ENCODE measurements around the gene RGS6. TPM values are rescaled to one million over a fixed set of nuclear protein-coding genes. Genes with fewer than 3 reads are reported as not detected.

The RGS6 gene
- total and polyA plus RNA-seq, 4 donors: 0.21 to 5.4 (median 0.45) TPM

DNA sequence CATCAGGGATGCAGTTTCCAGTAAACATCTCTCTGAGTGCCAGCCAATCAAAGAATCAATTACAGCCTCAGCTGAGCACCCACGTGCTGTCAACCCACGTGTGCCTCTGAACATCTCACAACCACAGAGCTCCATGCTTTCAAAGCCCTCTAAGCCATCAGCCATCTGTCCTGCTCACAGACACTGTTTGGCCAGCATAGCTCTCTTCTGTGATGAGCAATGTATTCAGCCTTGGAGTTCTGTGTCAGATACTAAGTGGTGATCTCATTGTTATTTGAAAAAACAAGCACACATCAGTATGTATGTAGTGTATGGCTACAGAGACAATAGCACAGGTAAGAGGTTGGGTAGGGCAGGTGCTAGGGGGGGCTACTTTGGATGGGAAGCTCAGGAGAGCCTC is 94.3 kb downstream of the RGS6 start:
- no peaks in the 10 kb centered on the region for H3K36me3 ChIP-seq (ENCODE audit: control insufficient read depth in 4 of 4, insufficient read depth in 4 of 4, low read length in 4 of 4)
- H3K4me3 ChIP-seq: no peak overlapping the region
- WGBS, 2 donors: 49 to 57% methylated on average over 2 of the region's 2 CpGs
- ATAC-seq (ENCODE audit: insufficient read depth, low FRiP score): no peak
- no peak for DNase-seq
- H3K4me1 ChIP-seq (ENCODE audit: control insufficient read depth in 5 of 5, insufficient read depth in 5 of 5, low read length in 5 of 5): peaks cover 0 to 5% (median 0%) of the 10 kb centered on the region in 5 donors
- H3K27ac ChIP-seq (ENCODE audit: low read depth in 1 of 2, low read length in 1 of 2): no peak overlapping the region
- TF ChIP-seq, protein P1, sequence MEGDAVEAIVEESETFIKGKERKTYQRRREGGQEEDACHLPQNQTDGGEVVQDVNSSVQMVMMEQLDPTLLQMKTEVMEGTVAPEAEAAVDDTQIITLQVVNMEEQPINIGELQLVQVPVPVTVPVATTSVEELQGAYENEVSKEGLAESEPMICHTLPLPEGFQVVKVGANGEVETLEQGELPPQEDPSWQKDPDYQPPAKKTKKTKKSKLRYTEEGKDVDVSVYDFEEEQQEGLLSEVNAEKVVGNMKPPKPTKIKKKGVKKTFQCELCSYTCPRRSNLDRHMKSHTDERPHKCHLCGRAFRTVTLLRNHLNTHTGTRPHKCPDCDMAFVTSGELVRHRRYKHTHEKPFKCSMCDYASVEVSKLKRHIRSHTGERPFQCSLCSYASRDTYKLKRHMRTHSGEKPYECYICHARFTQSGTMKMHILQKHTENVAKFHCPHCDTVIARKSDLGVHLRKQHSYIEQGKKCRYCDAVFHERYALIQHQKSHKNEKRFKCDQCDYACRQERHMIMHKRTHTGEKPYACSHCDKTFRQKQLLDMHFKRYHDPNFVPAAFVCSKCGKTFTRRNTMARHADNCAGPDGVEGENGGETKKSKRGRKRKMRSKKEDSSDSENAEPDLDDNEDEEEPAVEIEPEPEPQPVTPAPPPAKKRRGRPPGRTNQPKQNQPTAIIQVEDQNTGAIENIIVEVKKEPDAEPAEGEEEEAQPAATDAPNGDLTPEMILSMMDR (IDR thresholded peaks at IDR 0.05; ENCODE audit: control extremely low read depth, extremely low read depth): no peak
- H3K9me3 ChIP-seq (ENCODE audit: control insufficient read depth in 4 of 4, insufficient read depth in 3 of 4, low read length in 3 of 4): no peaks in the 10 kb centered on the region
- H3K27me3 ChIP-seq (ENCODE audit: control insufficient read depth in 3 of 3, insufficient read depth in 3 of 3, low read length in 2 of 3): no peaks in the 10 kb centered on the region
- no peak overlapping the region for H3K9ac ChIP-seq (ENCODE audit: insufficient read depth in 1 of 2, low read length in 2 of 2)

DNA sequence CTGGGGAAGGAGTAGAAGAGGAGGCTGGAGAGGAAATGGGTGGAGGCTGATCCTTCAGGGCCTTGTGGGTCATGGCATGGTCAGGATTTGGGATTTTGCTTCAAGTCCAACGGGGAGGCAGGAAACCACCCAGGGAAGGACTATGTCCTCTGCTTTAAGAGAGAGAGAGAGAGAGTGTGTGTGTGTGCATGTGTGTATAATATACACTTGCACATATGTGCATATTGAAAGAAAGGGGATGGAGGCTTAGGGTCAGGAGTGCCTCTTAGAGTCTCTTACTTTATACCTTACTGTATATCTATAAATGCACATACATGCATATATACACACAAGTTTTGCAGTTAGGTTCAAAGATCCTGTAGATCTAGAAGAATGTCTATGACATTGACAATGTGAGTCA is 94.8 kb downstream of the RGS6 start:
- H3K27ac ChIP-seq (ENCODE audit: low read depth in 1 of 2, low read length in 1 of 2): no peak overlapping the region
- DNase-seq (no peak), ATAC-seq (ENCODE audit: insufficient read depth, low FRiP score) (no peak)
- no peaks in the 10 kb centered on the region for H3K36me3 ChIP-seq (ENCODE audit: control insufficient read depth in 4 of 4, insufficient read depth in 4 of 4, low read length in 4 of 4)
- H3K4me1 ChIP-seq (ENCODE audit: control insufficient read depth in 5 of 5, insufficient read depth in 5 of 5, low read length in 5 of 5): peaks cover 0 to 5% (median 0%) of the 10 kb centered on the region in 5 donors
- WGBS, 2 donors: 72 to 76% methylated on average over 1 of the region's 1 CpG
- H3K4me3 ChIP-seq: no peak overlapping the region
- no peak overlapping the region for H3K9ac ChIP-seq (ENCODE audit: insufficient read depth in 1 of 2, low read length in 2 of 2)
- H3K27me3 ChIP-seq (ENCODE audit: control insufficient read depth in 3 of 3, insufficient read depth in 3 of 3, low read length in 2 of 3): no peaks in the 10 kb centered on the region
- TF ChIP-seq, protein P1 (IDR thresholded peaks at IDR 0.05; ENCODE audit: control extremely low read depth, extremely low read depth): no peak
- H3K9me3 ChIP-seq (ENCODE audit: control insufficient read depth in 4 of 4, insufficient read depth in 3 of 4, low read length in 3 of 4): no peaks in the 10 kb centered on the region

DNA sequence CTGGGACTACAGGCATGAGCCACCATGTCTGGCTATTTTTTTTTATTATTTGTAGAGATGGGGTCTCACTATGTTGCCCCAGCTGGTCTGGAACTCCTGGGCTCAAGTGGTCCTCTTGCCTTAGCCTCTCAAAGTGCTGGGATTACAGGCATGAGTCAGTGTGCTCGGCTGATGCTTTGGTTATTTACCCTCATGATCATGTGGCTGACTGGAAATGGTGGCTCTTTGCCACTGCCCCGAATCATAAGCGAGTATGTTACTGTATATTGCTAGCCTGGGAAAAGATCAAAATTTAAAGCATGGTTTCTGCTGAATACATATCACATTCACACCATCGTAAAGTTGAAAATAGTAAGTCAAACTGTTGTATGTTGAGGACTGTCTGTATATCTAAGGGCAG is 101.1 kb downstream of the RGS6 start:
- WGBS, 2 donors: 82 to 89% methylated on average over 4 of the region's 4 CpGs
- Histone ChIP-seq H3K9ac (ENCODE audit: insufficient read depth in 1 of 2, low read length in 2 of 2) (no peak overlapping the region), H3K4me1 (ENCODE audit: control insufficient read depth in 5 of 5, insufficient read depth in 5 of 5, low read length in 5 of 5) (no peaks in the 10 kb centered on the region), H3K9me3 (ENCODE audit: control insufficient read depth in 4 of 4, insufficient read depth in 3 of 4, low read length in 3 of 4) (no peaks in the 10 kb centered on the region), H3K27me3 (ENCODE audit: control insufficient read depth in 3 of 3, insufficient read depth in 3 of 3, low read length in 2 of 3) (no peaks in the 10 kb centered on the region), H3K27ac (ENCODE audit: low read depth in 1 of 2, low read length in 1 of 2) (no peak overlapping the region), H3K36me3 (ENCODE audit: control insufficient read depth in 4 of 4, insufficient read depth in 4 of 4, low read length in 4 of 4) (no peaks in the 10 kb centered on the region), H3K4me3 (no peak overlapping the region)
- TF ChIP-seq, protein P1 (IDR thresholded peaks at IDR 0.05; ENCODE audit: control extremely low read depth, extremely low read depth): no peak
- DNase-seq: no peak
- ATAC-seq (ENCODE audit: insufficient read depth, low FRiP score): no peak

DNA sequence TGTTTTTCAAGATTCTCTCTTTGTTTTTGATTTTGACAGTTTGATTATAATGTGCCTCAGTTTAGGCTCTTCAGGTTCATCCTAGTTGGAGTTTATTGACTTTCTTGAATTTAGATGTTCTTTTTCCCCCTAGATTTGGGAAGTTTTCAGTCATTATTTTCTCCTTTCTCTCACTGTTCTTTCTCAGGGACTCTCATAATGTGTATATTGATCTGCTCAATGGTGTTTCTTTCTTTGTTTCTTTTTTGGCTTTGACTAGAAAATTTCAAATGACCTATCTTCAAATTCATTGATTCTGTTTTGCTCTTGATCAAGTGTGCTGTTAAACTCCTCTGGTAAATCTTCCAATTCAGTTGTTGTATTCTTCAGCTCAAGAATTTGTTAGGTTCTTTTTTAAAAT is 108.3 kb downstream of the RGS6 start:
- no peaks in the 10 kb centered on the region for H3K4me1 ChIP-seq (ENCODE audit: control insufficient read depth in 5 of 5, insufficient read depth in 5 of 5, low read length in 5 of 5)
- DNase-seq: no peak
- no peak overlapping the region for H3K9ac ChIP-seq (ENCODE audit: insufficient read depth in 1 of 2, low read length in 2 of 2)
- no peak overlapping the region for H3K4me3 ChIP-seq
- H3K27me3 ChIP-seq (ENCODE audit: control insufficient read depth in 3 of 3, insufficient read depth in 3 of 3, low read length in 2 of 3): no peaks in the 10 kb centered on the region
- H3K9me3 ChIP-seq (ENCODE audit: control insufficient read depth in 4 of 4, insufficient read depth in 3 of 4, low read length in 3 of 4): peaks cover 0 to 2% (median 0%) of the 10 kb centered on the region in 4 donors
- H3K36me3 ChIP-seq (ENCODE audit: control insufficient read depth in 4 of 4, insufficient read depth in 4 of 4, low read length in 4 of 4): no peaks in the 10 kb centered on the region
- TF ChIP-seq, protein P1 (IDR thresholded peaks at IDR 0.05; ENCODE audit: control extremely low read depth, extremely low read depth): no peak
- ATAC-seq (ENCODE audit: insufficient read depth, low FRiP score): no peak
- no peak overlapping the region for H3K27ac ChIP-seq (ENCODE audit: low read depth in 1 of 2, low read length in 1 of 2)

All from lung (tissue), 12 donors.